HEK293 (cell line): ENCODE data around the gene TTLL13.
A peak's percentile ranks its signal among the peaks of the same experiment; 100 is the strongest.

ENCODE experiments used
- EGR2 ChIP-seq: fragments of 450-650 bp; formaldehyde crosslinking; IDR thresholded peaks from 2 replicates; pipeline ENCODE4 v1.5.1; 2016; ENCODE audit warnings: low read depth, missing biosample characterization, missing genetic modification characterization
- GLIS1 ChIP-seq: fragments of 450-650 bp; formaldehyde crosslinking; IDR thresholded peaks from 2 replicates; pipeline ENCODE4 v1.5.1; 2016; ENCODE audit warnings: missing biosample characterization, missing genetic modification characterization
- KLF9 ChIP-seq: fragments of 450-650 bp; formaldehyde crosslinking; IDR thresholded peaks from 2 replicates; pipeline ENCODE4 v1.5.1; 2016; ENCODE audit warnings: missing biosample characterization, missing genetic modification characterization, low read depth
- SP2 ChIP-seq: fragments of 450-650 bp; formaldehyde crosslinking; IDR thresholded peaks from 2 replicates; pipeline ENCODE4 v1.5.1; 2016; ENCODE audit warnings: missing biosample characterization, missing genetic modification characterization
- ZBTB7A ChIP-seq: fragments of 450-650 bp; formaldehyde crosslinking; IDR thresholded peaks from 2 replicates; pipeline ENCODE4 v1.5.1; 2016; ENCODE audit warnings: low read depth, missing biosample characterization, missing genetic modification characterization
- ZNF132 ChIP-seq: fragments of 450-650 bp; formaldehyde crosslinking; IDR thresholded peaks from 2 replicates; pipeline ENCODE4 v1.5.1; 2017; ENCODE audit warnings: missing biosample characterization, missing genetic modification characterization, borderline replicate concordance
- ZNF138 ChIP-seq: fragments of 450-650 bp; formaldehyde crosslinking; IDR thresholded peaks from 2 replicates; pipeline ENCODE4 v1.5.1; 2016; ENCODE audit warnings: missing biosample characterization, missing genetic modification characterization, borderline replicate concordance
- ZNF184 ChIP-seq: fragments of 450-650 bp; IDR thresholded peaks from 2 replicates; pipeline ENCODE4 v1.5.1; 2018; ENCODE audit warnings: missing biosample characterization, mild to moderate bottlenecking, missing genetic modification characterization
- ZNF211 ChIP-seq: fragments of 450-650 bp; formaldehyde crosslinking; IDR thresholded peaks from 2 replicates; pipeline ENCODE4 v1.5.1; 2016; ENCODE audit warnings: low read depth, missing biosample characterization, missing genetic modification characterization
- ZNF23 ChIP-seq: fragments of 450-650 bp; formaldehyde crosslinking; IDR thresholded peaks from 2 replicates; pipeline ENCODE4 v1.5.1; 2016; ENCODE audit warnings: missing biosample characterization, missing genetic modification characterization, borderline replicate concordance
- ZNF239 ChIP-seq: fragments of 450-650 bp; formaldehyde crosslinking; IDR thresholded peaks from 2 replicates; pipeline ENCODE4 v1.5.1; 2016; ENCODE audit warnings: missing biosample characterization, missing genetic modification characterization
- ZNF24 ChIP-seq: fragments of 450-650 bp; formaldehyde crosslinking; IDR thresholded peaks from 2 replicates; pipeline ENCODE4 v1.5.1; 2016; ENCODE audit warnings: missing biosample characterization, missing genetic modification characterization
- ZNF350 ChIP-seq: fragments of 450-650 bp; formaldehyde crosslinking; IDR thresholded peaks from 2 replicates; pipeline ENCODE4 v1.5.0; 2017; ENCODE audit warnings: missing biosample characterization, mild to moderate bottlenecking, missing genetic modification characterization
- ZNF391 ChIP-seq: fragments of 450-650 bp; formaldehyde crosslinking; IDR thresholded peaks from 2 replicates; pipeline ENCODE4 v1.5.1; 2016; ENCODE audit warnings: low read depth, missing biosample characterization, missing genetic modification characterization, borderline replicate concordance
- ZNF449 ChIP-seq: fragments of 450-650 bp; formaldehyde crosslinking; IDR thresholded peaks from 2 replicates; pipeline ENCODE4 v1.5.1; 2017; ENCODE audit warnings: missing biosample characterization, mild to moderate bottlenecking, missing genetic modification characterization, moderate library complexity
- ZNF488 ChIP-seq: fragments of 450-650 bp; formaldehyde crosslinking; IDR thresholded peaks from 2 replicates; pipeline ENCODE4 v1.5.1; 2016; ENCODE audit warnings: missing biosample characterization, missing genetic modification characterization
- ZNF510 ChIP-seq: fragments of 450-650 bp; formaldehyde crosslinking; IDR thresholded peaks from 2 replicates; pipeline ENCODE4 v1.5.1; 2018; ENCODE audit warnings: mild to moderate bottlenecking, missing genetic modification characterization, missing biosample characterization; ENCODE audit not compliant: insufficient replicate concordance
- ZNF529 ChIP-seq: fragments of 450-650 bp; formaldehyde crosslinking; IDR thresholded peaks from 2 replicates; pipeline ENCODE4 v1.5.1; 2017; ENCODE audit warnings: missing genetic modification characterization, missing biosample characterization; ENCODE audit not compliant: insufficient replicate concordance
- ZNF585B ChIP-seq: fragments of 450-650 bp; formaldehyde crosslinking; IDR thresholded peaks from 2 replicates; pipeline ENCODE4 v1.5.1; 2016; ENCODE audit warnings: missing biosample characterization, missing genetic modification characterization
- ZNF670 ChIP-seq: fragments of 450-650 bp; formaldehyde crosslinking; IDR thresholded peaks from 2 replicates; pipeline ENCODE4 v1.5.1; 2016; ENCODE audit warnings: missing biosample characterization, missing genetic modification characterization, low read depth
- TF ChIP-seq, protein P1 (sequence below): fragments of 450-650 bp; formaldehyde crosslinking; IDR thresholded peaks from 2 replicates; pipeline ENCODE4 v1.5.1; 2016; ENCODE audit warnings: missing biosample characterization, missing genetic modification characterization, borderline replicate concordance
- TF ChIP-seq, protein P2 (sequence below): fragments of 450-650 bp; formaldehyde crosslinking; IDR thresholded peaks from 2 replicates; pipeline ENCODE4 v1.5.1; 2016; ENCODE audit warnings: missing biosample characterization, missing genetic modification characterization

TTLL13 gene

DNA sequence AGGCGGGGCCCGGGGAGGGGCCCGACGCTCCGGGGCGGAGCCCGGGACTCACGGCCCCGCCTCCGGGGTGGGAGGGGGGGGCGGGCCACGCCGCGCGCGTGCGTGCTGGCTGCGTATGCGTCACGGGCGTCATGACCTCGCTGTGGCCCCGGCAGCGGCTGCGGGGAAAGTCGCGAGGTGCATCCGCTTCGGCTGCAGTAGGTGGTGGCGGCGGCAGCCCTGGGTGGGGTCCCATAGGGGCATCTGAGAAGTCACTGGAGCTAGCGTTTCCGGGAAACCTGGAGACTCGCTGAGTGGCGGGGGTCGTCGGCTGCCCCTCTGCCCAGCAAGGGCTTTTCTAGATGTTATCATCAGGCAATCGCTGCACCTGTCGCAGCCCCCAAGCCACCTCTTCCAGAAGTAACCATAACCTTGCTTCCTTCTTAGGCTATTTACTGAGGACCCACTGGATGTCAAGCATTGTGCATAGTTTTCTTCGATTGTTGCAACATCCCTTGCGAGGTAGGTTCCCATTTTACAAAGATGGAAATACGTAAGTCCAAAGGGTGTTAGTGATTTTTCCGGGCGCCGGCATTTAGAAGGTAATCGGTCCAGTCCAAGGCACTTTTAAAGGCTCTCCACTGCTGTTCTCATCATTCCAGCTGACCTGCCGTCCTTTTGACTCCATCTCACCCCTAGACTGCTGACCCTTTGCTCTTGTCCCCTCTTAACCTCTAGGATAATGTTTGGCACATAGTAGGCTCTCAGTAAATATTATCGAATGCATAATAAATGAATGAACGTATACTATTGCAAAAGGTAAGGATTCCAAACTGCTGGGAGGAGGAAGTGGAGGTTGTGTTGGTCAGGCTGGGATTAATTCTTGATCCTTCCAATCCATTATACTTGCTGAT is 15.0 kb upstream of the TTLL13 start, which contains the start of gene GDPGP1 (continued):
- TF ChIP-seq SP2 (tag by site-specific recombination) (peak; percentile 0; the same call in 1 of the 2 replicates), ZNF670 (no peak), ZNF449 (no peak), ZNF23 (tag by site-specific recombination) (no peak), ZNF585B (tag by site-specific recombination) (no peak), EGR2 (no peak), ZBTB7A (tag by site-specific recombination) (no peak), ZNF138 (tag by site-specific recombination) (no peak), ZNF24 (tag by site-specific recombination) (peak; percentile 15; the same call in 1 of the 2 replicates), ZNF350 (tag by site-specific recombination) (no peak), ZNF510 (no peak), ZNF391 (tag by site-specific recombination) (0 out of 2 replicates have a peak, but pooled peaks have one; percentile 15), ZNF184 (tag by site-specific recombination) (no peak), ZNF239 (tag by site-specific recombination) (no peak), ZNF488 (tag by site-specific recombination) (no peak), ZNF529 (tag by site-specific recombination) (no peak), ZNF211 (tag by site-specific recombination) (no peak), KLF9 (tag by site-specific recombination) (no peak), ZNF132 (tag by site-specific recombination) (no peak), GLIS1 (tag by site-specific recombination) (peak; percentile 44; the same call in 1 of the 2 replicates)
- TF ChIP-seq, protein P1, sequence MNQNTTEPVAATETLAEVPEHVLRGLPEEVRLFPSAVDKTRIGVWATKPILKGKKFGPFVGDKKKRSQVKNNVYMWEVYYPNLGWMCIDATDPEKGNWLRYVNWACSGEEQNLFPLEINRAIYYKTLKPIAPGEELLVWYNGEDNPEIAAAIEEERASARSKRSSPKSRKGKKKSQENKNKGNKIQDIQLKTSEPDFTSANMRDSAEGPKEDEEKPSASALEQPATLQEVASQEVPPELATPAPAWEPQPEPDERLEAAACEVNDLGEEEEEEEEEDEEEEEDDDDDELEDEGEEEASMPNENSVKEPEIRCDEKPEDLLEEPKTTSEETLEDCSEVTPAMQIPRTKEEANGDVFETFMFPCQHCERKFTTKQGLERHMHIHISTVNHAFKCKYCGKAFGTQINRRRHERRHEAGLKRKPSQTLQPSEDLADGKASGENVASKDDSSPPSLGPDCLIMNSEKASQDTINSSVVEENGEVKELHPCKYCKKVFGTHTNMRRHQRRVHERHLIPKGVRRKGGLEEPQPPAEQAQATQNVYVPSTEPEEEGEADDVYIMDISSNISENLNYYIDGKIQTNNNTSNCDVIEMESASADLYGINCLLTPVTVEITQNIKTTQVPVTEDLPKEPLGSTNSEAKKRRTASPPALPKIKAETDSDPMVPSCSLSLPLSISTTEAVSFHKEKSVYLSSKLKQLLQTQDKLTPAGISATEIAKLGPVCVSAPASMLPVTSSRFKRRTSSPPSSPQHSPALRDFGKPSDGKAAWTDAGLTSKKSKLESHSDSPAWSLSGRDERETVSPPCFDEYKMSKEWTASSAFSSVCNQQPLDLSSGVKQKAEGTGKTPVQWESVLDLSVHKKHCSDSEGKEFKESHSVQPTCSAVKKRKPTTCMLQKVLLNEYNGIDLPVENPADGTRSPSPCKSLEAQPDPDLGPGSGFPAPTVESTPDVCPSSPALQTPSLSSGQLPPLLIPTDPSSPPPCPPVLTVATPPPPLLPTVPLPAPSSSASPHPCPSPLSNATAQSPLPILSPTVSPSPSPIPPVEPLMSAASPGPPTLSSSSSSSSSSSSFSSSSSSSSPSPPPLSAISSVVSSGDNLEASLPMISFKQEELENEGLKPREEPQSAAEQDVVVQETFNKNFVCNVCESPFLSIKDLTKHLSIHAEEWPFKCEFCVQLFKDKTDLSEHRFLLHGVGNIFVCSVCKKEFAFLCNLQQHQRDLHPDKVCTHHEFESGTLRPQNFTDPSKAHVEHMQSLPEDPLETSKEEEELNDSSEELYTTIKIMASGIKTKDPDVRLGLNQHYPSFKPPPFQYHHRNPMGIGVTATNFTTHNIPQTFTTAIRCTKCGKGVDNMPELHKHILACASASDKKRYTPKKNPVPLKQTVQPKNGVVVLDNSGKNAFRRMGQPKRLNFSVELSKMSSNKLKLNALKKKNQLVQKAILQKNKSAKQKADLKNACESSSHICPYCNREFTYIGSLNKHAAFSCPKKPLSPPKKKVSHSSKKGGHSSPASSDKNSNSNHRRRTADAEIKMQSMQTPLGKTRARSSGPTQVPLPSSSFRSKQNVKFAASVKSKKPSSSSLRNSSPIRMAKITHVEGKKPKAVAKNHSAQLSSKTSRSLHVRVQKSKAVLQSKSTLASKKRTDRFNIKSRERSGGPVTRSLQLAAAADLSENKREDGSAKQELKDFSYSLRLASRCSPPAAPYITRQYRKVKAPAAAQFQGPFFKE (tag by site-specific recombination) = no peak
- TF ChIP-seq, protein P2, sequence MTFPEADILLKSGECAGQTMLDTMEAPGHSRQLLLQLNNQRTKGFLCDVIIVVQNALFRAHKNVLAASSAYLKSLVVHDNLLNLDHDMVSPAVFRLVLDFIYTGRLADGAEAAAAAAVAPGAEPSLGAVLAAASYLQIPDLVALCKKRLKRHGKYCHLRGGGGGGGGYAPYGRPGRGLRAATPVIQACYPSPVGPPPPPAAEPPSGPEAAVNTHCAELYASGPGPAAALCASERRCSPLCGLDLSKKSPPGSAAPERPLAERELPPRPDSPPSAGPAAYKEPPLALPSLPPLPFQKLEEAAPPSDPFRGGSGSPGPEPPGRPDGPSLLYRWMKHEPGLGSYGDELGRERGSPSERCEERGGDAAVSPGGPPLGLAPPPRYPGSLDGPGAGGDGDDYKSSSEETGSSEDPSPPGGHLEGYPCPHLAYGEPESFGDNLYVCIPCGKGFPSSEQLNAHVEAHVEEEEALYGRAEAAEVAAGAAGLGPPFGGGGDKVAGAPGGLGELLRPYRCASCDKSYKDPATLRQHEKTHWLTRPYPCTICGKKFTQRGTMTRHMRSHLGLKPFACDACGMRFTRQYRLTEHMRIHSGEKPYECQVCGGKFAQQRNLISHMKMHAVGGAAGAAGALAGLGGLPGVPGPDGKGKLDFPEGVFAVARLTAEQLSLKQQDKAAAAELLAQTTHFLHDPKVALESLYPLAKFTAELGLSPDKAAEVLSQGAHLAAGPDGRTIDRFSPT (tag by site-specific recombination) = no peak; the same call in 1 of the 2 replicates
